Activated T-cell treated with anti-CD3 and anti-CD28 coated beads, Interleukin-2, amount 50 U/mL, for 4 hours (primary cell): ENCODE measurements around the gene POFUT2. TPM values are rescaled to one million over a fixed set of nuclear protein-coding genes. Genes with fewer than 3 reads are reported as not detected.

ENCODE experiments used
- ATAC-seq, 2 donors: fragments of 200-7000 bp; cut with Tn5 transposase; one replicate each; pipeline ENCODE4 v1.10.0; 2021
- DNase-seq: peaks from one replicate; pipeline ENCODE4 v3.0.0-alpha.2; 2020
- H3K27me3 Mint-ChIP-seq: one replicate; pipeline ENCODE4 v1.8.0; 2021; ENCODE audit warnings: low read depth, mixed read lengths
- H3K36me3 Mint-ChIP-seq: one replicate; pipeline ENCODE4 v1.8.0; 2022; ENCODE audit warnings: mixed read lengths; ENCODE audit not compliant: insufficient read depth
- H3K4me1 Mint-ChIP-seq: one replicate; pipeline ENCODE4 v1.8.0; 2021; ENCODE audit warnings: low read depth, mixed read lengths
- H3K4me3 Mint-ChIP-seq: one replicate; pipeline ENCODE4 v1.8.0; 2021; ENCODE audit warnings: mild to moderate bottlenecking, moderate library complexity, mixed read lengths
- H3K9me3 Mint-ChIP-seq: one replicate; pipeline ENCODE4 v1.8.0; 2021; ENCODE audit warnings: mixed read lengths
- total RNA-seq, 3 donors: library from RNA; stranded (reverse); gene quantifications; one replicate each; pipeline ENCODE4 v1.2.1, GENCODE V29; 2021

POFUT2 gene
- total RNA-seq, 3 donors from 2014 or later, result 14.4 to 17.1 (median 15.1) TPM

- H3K9me3 Mint-ChIP-seq, result no peaks in the 10 kb centered on the region
- ATAC-seq, result no peak
- H3K27me3 Mint-ChIP-seq, result no peaks in the 10 kb centered on the region
- DNase-seq, result no peak
- peaks cover 38% of the 10 kb centered on the region for H3K36me3 Mint-ChIP-seq
- H3K4me3 Mint-ChIP-seq, result no peak overlapping the region
- H3K4me1 Mint-ChIP-seq, result peaks cover 7% of the 10 kb centered on the region
Measured at GRCh38 chr21:45282283-45283034, 5.2 kb downstream of the POFUT2 start.

- DNase-seq, result peak; percentile 3
- ATAC-seq, result no peak
- Mint-ChIP-seq H3K4me3 (no peak overlapping the region), H3K27me3 (no peaks in the 10 kb centered on the region), H3K9me3 (no peaks in the 10 kb centered on the region), H3K4me1 (peaks cover 7% of the 10 kb centered on the region), H3K36me3 (peaks cover 39% of the 10 kb centered on the region)
Measured at GRCh38 chr21:45281411-45282282, 6.0 kb downstream of the POFUT2 start.

- no peak for ATAC-seq
- peak; percentile 0 for DNase-seq
- Mint-ChIP-seq H3K9me3 (no peaks in the 10 kb centered on the region), H3K27me3 (no peaks in the 10 kb centered on the region), H3K4me1 (peaks cover 5% of the 10 kb centered on the region), H3K36me3 (peaks cover 40% of the 10 kb centered on the region), H3K4me3 (no peak overlapping the region)
Measured at GRCh38 chr21:45280969-45281368, 6.7 kb downstream of the POFUT2 start.

GRCh38 chr21:45280178-45280821 is 7.4 kb downstream of the POFUT2 start:
- Mint-ChIP-seq H3K4me1 (peaks cover under 1% of the 10 kb centered on the region), H3K4me3 (no peak overlapping the region), H3K9me3 (no peaks in the 10 kb centered on the region), H3K36me3 (peaks cover 36% of the 10 kb centered on the region), H3K27me3 (no peaks in the 10 kb centered on the region)
- DNase-seq (no peak), ATAC-seq (no peak)

- no peaks in the 10 kb centered on the region for H3K27me3 Mint-ChIP-seq
- H3K4me3 Mint-ChIP-seq, result no peak overlapping the region
- DNase-seq (no peak), ATAC-seq (no peak)
- no peaks in the 10 kb centered on the region for H3K4me1 Mint-ChIP-seq
- H3K36me3 Mint-ChIP-seq, result peaks cover 29% of the 10 kb centered on the region
- no peaks in the 10 kb centered on the region for H3K9me3 Mint-ChIP-seq
Measured at GRCh38 chr21:45279446-45280177, 8.1 kb downstream of the POFUT2 start.

GRCh38 chr21:45278156-45278911 is 9.4 kb downstream of the POFUT2 start:
- H3K9me3 Mint-ChIP-seq, result no peaks in the 10 kb centered on the region
- ATAC-seq, result no peak

GRCh38 chr21:45277101-45278045 is 10.3 kb downstream of the POFUT2 start:
- DNase-seq, result peak; percentile 3
- no peak for ATAC-seq
- Mint-ChIP-seq H3K4me1 (no peaks in the 10 kb centered on the region), H3K4me3 (no peak overlapping the region), H3K27me3 (no peaks in the 10 kb centered on the region), H3K36me3 (peaks cover 23% of the 10 kb centered on the region), H3K9me3 (no peaks in the 10 kb centered on the region)

More at GRCh38 chr21:45278156-45278911, 9.4 kb downstream of the POFUT2 start:
- Mint-ChIP-seq H3K36me3 (peaks cover 23% of the 10 kb centered on the region), H3K4me1 (no peaks in the 10 kb centered on the region), H3K27me3 (no peaks in the 10 kb centered on the region), H3K4me3 (no peak overlapping the region)
- no peak for DNase-seq

- H3K4me3 Mint-ChIP-seq, result no peak overlapping the region
- H3K27me3 Mint-ChIP-seq, result no peaks in the 10 kb centered on the region
- DNase-seq (peak; percentile 3), ATAC-seq (no peak)
- no peaks in the 10 kb centered on the region for H3K4me1 Mint-ChIP-seq
- no peaks in the 10 kb centered on the region for H3K9me3 Mint-ChIP-seq
- H3K36me3 Mint-ChIP-seq, result peaks cover 22% of the 10 kb centered on the region
Measured at GRCh38 chr21:45276596-45276995, 11.1 kb downstream of the POFUT2 start.

- Mint-ChIP-seq H3K36me3 (peaks cover 13% of the 10 kb centered on the region), H3K9me3 (peaks cover 6% of the 10 kb centered on the region), H3K4me1 (peaks cover 18% of the 10 kb centered on the region), H3K4me3 (no peak overlapping the region), H3K27me3 (no peaks in the 10 kb centered on the region)
- ATAC-seq (no peak), DNase-seq (peak; percentile 1)
Measured at GRCh38 chr21:45270306-45270821, 17.3 kb downstream of the POFUT2 start.

GRCh38 chr21:45269861-45270260 is 17.8 kb downstream of the POFUT2 start:
- H3K36me3 Mint-ChIP-seq, result peaks cover 13% of the 10 kb centered on the region
- no peaks in the 10 kb centered on the region for H3K27me3 Mint-ChIP-seq
- peaks cover 18% of the 10 kb centered on the region for H3K4me1 Mint-ChIP-seq
- no peak overlapping the region for H3K4me3 Mint-ChIP-seq
- ATAC-seq (no peak), DNase-seq (no peak)
- H3K9me3 Mint-ChIP-seq, result peaks cover 6% of the 10 kb centered on the region

- no peaks in the 10 kb centered on the region for H3K27me3 Mint-ChIP-seq
- DNase-seq (no peak), ATAC-seq (no peak)
- no peak overlapping the region for H3K4me3 Mint-ChIP-seq
- peaks cover 6% of the 10 kb centered on the region for H3K9me3 Mint-ChIP-seq
- H3K4me1 Mint-ChIP-seq, result peaks cover 18% of the 10 kb centered on the region
- peaks cover 18% of the 10 kb centered on the region for H3K36me3 Mint-ChIP-seq
Measured at GRCh38 chr21:45267390-45267760, 20.3 kb downstream of the POFUT2 start.

- DNase-seq (no peak), ATAC-seq (peak; percentile 89 to 96)
- H3K4me3 Mint-ChIP-seq, result no peak overlapping the region
- H3K9me3 Mint-ChIP-seq, result peaks cover 6% of the 10 kb centered on the region
- peaks cover 18% of the 10 kb centered on the region for H3K4me1 Mint-ChIP-seq
- no peaks in the 10 kb centered on the region for H3K27me3 Mint-ChIP-seq
- peaks cover 18% of the 10 kb centered on the region for H3K36me3 Mint-ChIP-seq
Measured at GRCh38 chr21:45266518-45267389, 20.9 kb downstream of the POFUT2 start.
